Endothelial cell (in vitro differentiated cells): ENCODE data around the gene ARPC4. TPM values are rescaled to one million over a fixed set of nuclear protein-coding genes. Genes with fewer than 3 reads are reported as not detected.
A peak's percentile ranks its signal among the peaks of the same experiment; 100 is the strongest.

ENCODE experiments used
- DNase-seq: peaks from one replicate; pipeline ENCODE4 v3.0.0; 2021; ENCODE audit warnings: low spot score
- H3K27ac Mint-ChIP-seq: one replicate; pipeline ENCODE4 v1.8.0; 2021; ENCODE audit warnings: mixed read lengths, inconsistent platforms; ENCODE audit not compliant: unreplicated experiment
- H3K27me3 Mint-ChIP-seq: one replicate; pipeline ENCODE4 v1.8.0; 2021; ENCODE audit warnings: mild to moderate bottlenecking, moderate library complexity, mixed read lengths, inconsistent platforms; ENCODE audit not compliant: unreplicated experiment
- H3K36me3 Mint-ChIP-seq: one replicate; pipeline ENCODE4 v1.8.0; 2021; ENCODE audit warnings: mild to moderate bottlenecking, low read depth, mixed read lengths, inconsistent platforms; ENCODE audit not compliant: unreplicated experiment
- H3K4me1 Mint-ChIP-seq: one replicate; pipeline ENCODE4 v1.8.0; 2021; ENCODE audit warnings: mild to moderate bottlenecking, mixed read lengths, inconsistent platforms; ENCODE audit not compliant: unreplicated experiment
- H3K4me3 Mint-ChIP-seq: one replicate; pipeline ENCODE4 v1.8.0; 2021; ENCODE audit warnings: mild to moderate bottlenecking, mixed read lengths, inconsistent platforms; ENCODE audit not compliant: unreplicated experiment
- H3K9me3 Mint-ChIP-seq: one replicate; pipeline ENCODE4 v1.8.0; 2021; ENCODE audit warnings: mixed read lengths, inconsistent platforms; ENCODE audit not compliant: unreplicated experiment
- CTCF ChIP-seq: fragments of 200-600 bp; sonication (generic); IDR thresholded peaks from one replicate; pipeline ENCODE4 v1.5.0; 2021; ENCODE audit warnings: antibody characterized with exemption; ENCODE audit not compliant: unreplicated experiment
- total RNA-seq: library from RNA; stranded (reverse); fragmentation: NEBNext Ultra II Directional; extraction: Animal tissue kit (Norgen Biotek cat#: 25700); gene quantifications from one replicate; pipeline ENCODE4 v1.2.1, GENCODE V29; 2021; ENCODE audit not compliant: unreplicated experiment

The ARPC4 gene
- total RNA-seq, 1 donor from 2014 or later = 203 TPM

- no peak overlapping the region for H3K27ac Mint-ChIP-seq
- TF ChIP-seq CTCF = no peak
Observed at GRCh38 chr3:9834520-9835380, 41.9 kb downstream of the ARPC4 start.

GRCh38 chr3:9837701-9838582, 45.1 kb downstream of the ARPC4 start:
- Mint-ChIP-seq H3K9me3 (no peaks in the 10 kb centered on the region), H3K27me3 (peaks cover 3% of the 10 kb centered on the region), H3K4me3 (peak overlapping the region; percentile 56), H3K4me1 (peaks cover 16% of the 10 kb centered on the region), H3K27ac (no peak overlapping the region), H3K36me3 (peaks cover 15% of the 10 kb centered on the region)
- no peak for DNase-seq
- no peak for TF ChIP-seq CTCF

More at GRCh38 chr3:9834520-9835380, 41.9 kb downstream of the ARPC4 start:
- Mint-ChIP-seq H3K4me3 (no peak overlapping the region), H3K36me3 (peaks cover 7% of the 10 kb centered on the region), H3K4me1 (peaks cover 7% of the 10 kb centered on the region), H3K9me3 (no peaks in the 10 kb centered on the region), H3K27me3 (peaks cover 6% of the 10 kb centered on the region)
- DNase-seq = no peak

- peaks cover 3% of the 10 kb centered on the region for H3K27me3 Mint-ChIP-seq
- peaks cover 15% of the 10 kb centered on the region for H3K36me3 Mint-ChIP-seq
- H3K4me3 Mint-ChIP-seq = no peak overlapping the region
- H3K27ac Mint-ChIP-seq = no peak overlapping the region
- no peaks in the 10 kb centered on the region for H3K9me3 Mint-ChIP-seq
- DNase-seq = no peak
- peaks cover 16% of the 10 kb centered on the region for H3K4me1 Mint-ChIP-seq
- TF ChIP-seq CTCF = no peak
Observed at GRCh38 chr3:9838856-9839255, 46.0 kb downstream of the ARPC4 start.

GRCh38 chr3:9841015-9841414, 48.1 kb downstream of the ARPC4 start:
- Mint-ChIP-seq H3K27me3 (peaks cover 3% of the 10 kb centered on the region), H3K4me3 (peak overlapping the region; percentile 2), H3K27ac (no peak overlapping the region), H3K4me1 (peaks cover 16% of the 10 kb centered on the region), H3K9me3 (no peaks in the 10 kb centered on the region), H3K36me3 (peaks cover 12% of the 10 kb centered on the region)
- no peak for TF ChIP-seq CTCF
- DNase-seq = no peak
